Uterus (tissue), 4 donors: ENCODE measurements around the gene EXD1. TPM values are rescaled to one million over a fixed set of nuclear protein-coding genes. Genes with fewer than 3 reads are reported as not detected.

ENCODE experiments used
- DNase-seq, 2 donors: peaks; one replicate each; pipeline ENCODE4 v3.0.0-alpha.2; 2019 to 2020
- H3K27ac ChIP-seq, 2 donors: fragments of 200-600 bp; sonication (generic); 1 replicate in 1 of 2; 2 replicates in 1 of 2; pipeline ENCODE4 v1.5.1; 2016 to 2018
- H3K27me3 ChIP-seq, 2 donors: fragments of 200-600 bp; sonication (generic); one replicate each; pipeline ENCODE4 v1.5.1; 2018 to 2019; ENCODE audit warnings: control low read depth in 1 of 2
- H3K36me3 ChIP-seq, 2 donors: fragments of 200-600 bp; sonication (generic); one replicate each; pipeline ENCODE4 v1.5.1; 2019; ENCODE audit warnings: control low read depth in 1 of 2
- H3K4me1 ChIP-seq, 2 donors: fragments of 200-600 bp; sonication (generic); one replicate each; pipeline ENCODE4 v1.5.1; 2018 to 2019; ENCODE audit warnings: control low read depth in 1 of 2
- H3K4me3 ChIP-seq, 2 donors: fragments of 200-600 bp; sonication (generic); 1 replicate in 1 of 2; 2 replicates in 1 of 2; pipeline ENCODE4 v1.5.1; 2018 to 2019; ENCODE audit warnings: mild to moderate bottlenecking in 1 of 2
- H3K9me3 ChIP-seq, 2 donors: fragments of 200-600 bp; sonication (generic); one replicate each; pipeline ENCODE4 v1.5.1; 2019; ENCODE audit warnings: control low read depth in 1 of 2
- CTCF ChIP-seq, 4 experiments: fragments of 200-600 bp in 2 of 4; fragments of 450-650 bp in 2 of 4; sonication (generic) in 2 of 4; IDR thresholded peaks; one replicate each; pipeline ENCODE4 v1.5.1; 2016 to 2019; ENCODE audit warnings: antibody characterized with exemption in 4 of 4, mild to moderate bottlenecking in 2 of 4, moderate library complexity in 1 of 4
- POLR2A ChIP-seq, 2 donors: fragments of 450-650 bp; IDR thresholded peaks; one replicate each; pipeline ENCODE4 v1.6.1; 2016; ENCODE audit warnings: antibody characterized with exemption in 2 of 2, mild to moderate bottlenecking in 1 of 2, moderate library complexity in 1 of 2
- intact Hi-C: fragments of 100-400 bp; cut with DNase I; formaldehyde crosslinking; loops from one replicate; pipeline ENCODE4 v1.15.1; 2023; ENCODE audit warnings: low total_unique reads
- total RNA-seq, 4 donors: library from RNA; depleted of rRNA in 3 of 4; stranded (reverse); fragments of >200 nt in 3 of 4; gene quantifications; one replicate each; pipeline versions ENCODE4 v1.1.0 to v1.2.4, GENCODE V29; 2014 to 2023
- donor health status: DM: yes; HTN: yes; CAD: no.

Gene EXD1
- total RNA-seq, 4 donors from 2014 or later: not detected

- H3K36me3 ChIP-seq: no peaks in the 10 kb centered on the region
- no peak for DNase-seq
- TF ChIP-seq POLR2A (IDR thresholded peaks at IDR 0.05) (no peak), CTCF (IDR thresholded peaks at IDR 0.05) (no peak)
- intact Hi-C loops: no loop called here
- peak overlapping the region; percentile 92 to 98 for H3K4me3 ChIP-seq
- no peaks in the 10 kb centered on the region for H3K9me3 ChIP-seq
- H3K4me1 ChIP-seq: no peaks in the 10 kb centered on the region
- peak overlapping the region; percentile 78 to 94 for H3K27ac ChIP-seq
- no peaks in the 10 kb centered on the region for H3K27me3 ChIP-seq
These were observed 1.1 kb upstream of the EXD1 start for GRCh38 chr15:41231422-41232226.

- Histone ChIP-seq H3K27ac (peak overlapping the region; percentile 65 to 94), H3K4me1 (no peaks in the 10 kb centered on the region), H3K9me3 (no peaks in the 10 kb centered on the region), H3K36me3 (no peaks in the 10 kb centered on the region), H3K27me3 (no peaks in the 10 kb centered on the region), H3K4me3 (peak overlapping the region; percentile 92 to 98)
- no peak for TF ChIP-seq CTCF (IDR thresholded peaks at IDR 0.05)
- TF ChIP-seq POLR2A (IDR thresholded peaks at IDR 0.05): no peak
- no peak for DNase-seq
- intact Hi-C loops: no loop called here
These were observed 260 bp downstream of the EXD1 start for GRCh38 chr15:41230345-41230649.

- no peak for DNase-seq
- intact Hi-C loops: no loop called here
- no peak for TF ChIP-seq POLR2A (IDR thresholded peaks at IDR 0.05)
- TF ChIP-seq CTCF (IDR thresholded peaks at IDR 0.05): no peak
These were observed 11.2 kb downstream of the EXD1 start for GRCh38 chr15:41219381-41219780.

GRCh38 chr15:41218851-41219250 lies 11.7 kb downstream of the EXD1 start:
- Histone ChIP-seq H3K27ac (no peak overlapping the region), H3K36me3 (no peaks in the 10 kb centered on the region), H3K4me1 (no peaks in the 10 kb centered on the region), H3K27me3 (no peaks in the 10 kb centered on the region), H3K4me3 (no peak overlapping the region), H3K9me3 (no peaks in the 10 kb centered on the region)
- TF ChIP-seq CTCF (IDR thresholded peaks at IDR 0.05): no peak
- TF ChIP-seq POLR2A (IDR thresholded peaks at IDR 0.05): no peak
- intact Hi-C loops: no loop called here
- no peak for DNase-seq

More at GRCh38 chr15:41219381-41219780, 11.2 kb downstream of the EXD1 start:
- no peaks in the 10 kb centered on the region for H3K36me3 ChIP-seq
- no peak overlapping the region for H3K27ac ChIP-seq
- H3K27me3 ChIP-seq: no peaks in the 10 kb centered on the region
- H3K4me1 ChIP-seq: no peaks in the 10 kb centered on the region
- H3K9me3 ChIP-seq: no peaks in the 10 kb centered on the region
- H3K4me3 ChIP-seq: no peak overlapping the region

- H3K9me3 ChIP-seq: no peaks in the 10 kb centered on the region
- TF ChIP-seq POLR2A (IDR thresholded peaks at IDR 0.05) (no peak), CTCF (IDR thresholded peaks at IDR 0.05) (no peak)
- no peak for DNase-seq
- no peak overlapping the region for H3K4me3 ChIP-seq
- H3K27ac ChIP-seq: no peak overlapping the region
- H3K4me1 ChIP-seq: no peaks in the 10 kb centered on the region
- H3K36me3 ChIP-seq: no peaks in the 10 kb centered on the region
- no peaks in the 10 kb centered on the region for H3K27me3 ChIP-seq
- intact Hi-C loops: no loop called here
These were observed 14.8 kb downstream of the EXD1 start for GRCh38 chr15:41215708-41216107.
